Nephron (organoid): ENCODE data around the gene VAX1.
"Not testable (repeated sequence)": the region's sequence is repeated elsewhere in the genome, so short reads cannot be mapped to it uniquely, and the experiment has no call there.

Source experiments
- H3K27ac Mint-ChIP-seq, 3 experiments: 2 replicates each; pipeline ENCODE4 v1.8.0; 2020; ENCODE audit warnings: mixed read lengths in 3 of 3, mild to moderate bottlenecking in 2 of 3, moderate library complexity in 1 of 3
- H3K27me3 Mint-ChIP-seq: 2 replicates; pipeline ENCODE4 v1.8.0; 2021; ENCODE audit warnings: low read depth, mild to moderate bottlenecking, moderate library complexity, mixed read lengths
- H3K36me3 Mint-ChIP-seq: 2 replicates; pipeline ENCODE4 v1.8.0; 2020; ENCODE audit warnings: low read depth, mixed read lengths
- H3K4me1 Mint-ChIP-seq: 2 replicates; pipeline ENCODE4 v1.8.0; 2020; ENCODE audit warnings: mixed read lengths
- H3K4me3 Mint-ChIP-seq, 3 experiments: 2 replicates each; pipeline ENCODE4 v1.8.0; 2020; ENCODE audit warnings: mild to moderate bottlenecking in 3 of 3, mixed read lengths in 3 of 3, moderate library complexity in 2 of 3
- H3K9me3 Mint-ChIP-seq: 2 replicates; pipeline ENCODE4 v1.8.0; 2020; ENCODE audit warnings: mixed read lengths
- CTCF ChIP-seq, 3 experiments: fragments of 200-600 bp; sonication (generic); IDR thresholded peaks; one replicate each; pipeline ENCODE4 v1.5.0; 2021; ENCODE audit warnings: antibody characterized with exemption in 3 of 3; ENCODE audit not compliant: unreplicated experiment in 3 of 3

VAX1 gene

GRCh38 chr10:117137911-117138642, at the start of gene VAX1:
Gene VAX1, minus strand, starts transcription at chr10:117138270. Its CDS starts 214 bp downstream, at chr10:117138056.
- Mint-ChIP-seq H3K4me3 (peak within 1 kb of the TSS; percentile 74 to 83 (median 76)), H3K4me1 (peaks cover 33% of the 10 kb centered on the region), H3K9me3 (peaks cover 15% of the 10 kb centered on the region), H3K27ac (no peak within 1 kb of the TSS), H3K36me3 (no peaks in the 10 kb centered on the region), H3K27me3 (peaks cover 98% of the 10 kb centered on the region)
- no peak for TF ChIP-seq CTCF (IDR thresholded peaks at IDR 0.05; ENCODE audit: unreplicated experiment in 3 of 3)

- Mint-ChIP-seq H3K36me3 (no peaks in the 10 kb centered on the region), H3K27ac (no peak overlapping the region), H3K4me1 (no peaks in the 10 kb centered on the region), H3K9me3 (peaks cover 12% of the 10 kb centered on the region), H3K27me3 (peaks cover 12% of the 10 kb centered on the region), H3K4me3 (no peak overlapping the region)
- no peak for TF ChIP-seq CTCF (IDR thresholded peaks at IDR 0.05; ENCODE audit: unreplicated experiment in 3 of 3)
These were observed 49.0 kb upstream of the VAX1 start for GRCh38 chr10:117186832-117187615.

GRCh38 chr10:117185817-117186216, 47.7 kb upstream of the VAX1 start:
- H3K27ac Mint-ChIP-seq, H3K36me3 Mint-ChIP-seq, H3K4me1 Mint-ChIP-seq, H3K4me3 Mint-ChIP-seq: not testable (repeated sequence)
- peaks cover 12% of the 10 kb centered on the region for H3K9me3 Mint-ChIP-seq
- H3K27me3 Mint-ChIP-seq = peaks cover 13% of the 10 kb centered on the region

- H3K4me3 Mint-ChIP-seq = no peak overlapping the region
- no peaks in the 10 kb centered on the region for H3K36me3 Mint-ChIP-seq
- H3K4me1 Mint-ChIP-seq = no peaks in the 10 kb centered on the region
- no peak for TF ChIP-seq CTCF (IDR thresholded peaks at IDR 0.05; ENCODE audit: unreplicated experiment in 3 of 3)
- H3K9me3 Mint-ChIP-seq = peaks cover 11% of the 10 kb centered on the region
- no peak overlapping the region for H3K27ac Mint-ChIP-seq
- peaks cover 23% of the 10 kb centered on the region for H3K27me3 Mint-ChIP-seq
These were observed 46.8 kb upstream of the VAX1 start for GRCh38 chr10:117184821-117185220.

- no peak for TF ChIP-seq CTCF (IDR thresholded peaks at IDR 0.05; ENCODE audit: unreplicated experiment in 3 of 3)
- H3K9me3 Mint-ChIP-seq = peaks cover 8% of the 10 kb centered on the region
- H3K36me3 Mint-ChIP-seq = no peaks in the 10 kb centered on the region
These were observed 46.2 kb upstream of the VAX1 start for GRCh38 chr10:117184296-117184695.

GRCh38 chr10:117178190-117178589, 40.1 kb upstream of the VAX1 start:
- TF ChIP-seq CTCF (IDR thresholded peaks at IDR 0.05; ENCODE audit: unreplicated experiment in 3 of 3) = no peak
- peaks cover 11% of the 10 kb centered on the region for H3K4me1 Mint-ChIP-seq
- no peak overlapping the region for H3K4me3 Mint-ChIP-seq
- H3K27me3 Mint-ChIP-seq = peaks cover 73% of the 10 kb centered on the region
- no peaks in the 10 kb centered on the region for H3K9me3 Mint-ChIP-seq
- no peak overlapping the region for H3K27ac Mint-ChIP-seq
- H3K36me3 Mint-ChIP-seq = no peaks in the 10 kb centered on the region

More at GRCh38 chr10:117184296-117184695, 46.2 kb upstream of the VAX1 start:
- Mint-ChIP-seq H3K27ac (no peak overlapping the region), H3K4me1 (no peaks in the 10 kb centered on the region), H3K27me3 (peaks cover 26% of the 10 kb centered on the region), H3K4me3 (no peak overlapping the region)
